ENCODE measurements around the gene EFCAB6. TPM values are rescaled to one million over a fixed set of nuclear protein-coding genes. Genes with fewer than 3 reads are reported as not detected.

EFCAB6 gene
- total and polyA plus RNA-seq, 7 donors = 0.07 to 0.84 (median 0.50) TPM

- H3K27ac ChIP-seq = no peak overlapping the region
- H3K9me3 ChIP-seq = no peaks in the 10 kb centered on the region
- intact Hi-C loops (cut with DNase I) = no loop called here
- H3K4me1 ChIP-seq = no peaks in the 10 kb centered on the region
- WGBS, 3 donors = 69 to 80% (median 74%) methylated on average over 7 of the region's 7 CpGs
- no peaks in the 10 kb centered on the region for H3K36me3 ChIP-seq (ENCODE audit: insufficient read depth in 1 of 2, low read depth in 1 of 2)
- DNase-seq = no peak
- ATAC-seq = no peak
- peaks cover 0 to 10% (median 9%) of the 10 kb centered on the region in 3 donors for H3K27me3 ChIP-seq (ENCODE audit: insufficient read depth in 3 of 3, low read length in 2 of 3)
- TF ChIP-seq CTCF (IDR thresholded peaks at IDR 0.05) = no peak
- no peak overlapping the region for H3K4me3 ChIP-seq
These were observed 332.7 kb downstream of the EFCAB6 start for GRCh38 chr22:43479301-43479950.

Other genes starting within 250 kb of the EFCAB6 start
- not detected for gene SULT4A1, start 50.2 kb upstream of the EFCAB6 start, total RNA-seq
- under 1 TPM in 2 of 3 donors, not detected in 1; 0.08 to 0.23 TPM for gene SULT4A1, start 50.2 kb upstream of the EFCAB6 start, polyA plus RNA-seq
- gene PNPLA5, start 79.7 kb upstream of the EFCAB6 start, total RNA-seq = not detected
- gene PNPLA5, start 79.7 kb upstream of the EFCAB6 start, polyA plus RNA-seq = under 1 TPM in 2 of 3 donors, not detected in 1; 0.01 to 0.18 TPM
- gene PNPLA3, start 111.5 kb upstream of the EFCAB6 start, total RNA-seq = 1 to 10 TPM in 1 of 4 donors, under 1 TPM in 3; 0.32 to 3.3 (median 0.66) TPM
- gene PNPLA3, start 111.5 kb upstream of the EFCAB6 start, polyA plus RNA-seq = under 1 TPM in 2 of 3 donors, not detected in 1; 0.29 to 0.83 TPM
- 10 to 100 TPM; 59.3 to 95.0 (median 83.7) TPM for gene SAMM50, start 143.1 kb upstream of the EFCAB6 start, total RNA-seq
- 100 to 1,000 TPM in 1 of 3 donors, 10 to 100 TPM in 2; 62.7 to 105 (median 80.0) TPM for gene SAMM50, start 143.1 kb upstream of the EFCAB6 start, polyA plus RNA-seq
- 100 to 1,000 TPM; 102 to 172 (median 163) TPM for gene PARVB, start 212.0 kb upstream of the EFCAB6 start, total RNA-seq
- gene PARVB, start 212.0 kb upstream of the EFCAB6 start, polyA plus RNA-seq = 100 to 1,000 TPM in 1 of 3 donors, 10 to 100 TPM in 2; 84.5 to 103 (median 88.8) TPM

All from psoas muscle (tissue), 8 donors.